Astrocyte (in vitro differentiated cells and primary cell): ENCODE data around the gene SPANXN5.
"Not testable (repeated sequence)": the region's sequence is repeated elsewhere in the genome, so short reads cannot be mapped to it uniquely, and the experiment has no call there.

Experiments used
- EZH2 ChIP-seq: IDR thresholded peaks from 2 replicates; pipeline ENCODE4 v1.6.1; 2012; ENCODE audit warnings: mild to moderate bottlenecking, low read length, inconsistent platforms; ENCODE audit not compliant: insufficient read depth
- TF ChIP-seq, protein P1 (sequence below): IDR thresholded peaks from 2 replicates; pipeline ENCODE4 v1.5.1; 2011; ENCODE audit warnings: low read depth, mild to moderate bottlenecking, inconsistent platforms, low read length, moderate library complexity; ENCODE audit not compliant: insufficient read depth

DNA sequence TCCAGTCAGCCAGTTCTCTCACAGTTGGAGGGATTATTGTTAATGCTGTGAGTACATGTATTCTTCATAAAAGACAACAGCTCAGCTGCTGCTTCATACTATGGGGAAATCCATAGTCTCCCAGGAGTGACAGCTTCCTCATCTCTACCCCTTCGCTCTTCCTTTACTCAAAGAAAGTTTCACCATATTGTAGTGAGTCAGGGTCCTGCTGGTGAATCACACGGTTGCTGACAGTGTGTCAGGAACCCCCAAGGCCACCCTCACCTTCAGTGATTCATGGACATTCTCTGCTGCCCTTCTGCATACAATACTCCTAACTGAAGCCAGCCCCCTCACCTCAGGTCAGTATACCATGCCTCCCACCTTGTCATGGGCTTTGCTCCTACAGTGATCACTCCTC lies 7.6 kb upstream of the SPANXN5 start:
- TF ChIP-seq, protein P1, sequence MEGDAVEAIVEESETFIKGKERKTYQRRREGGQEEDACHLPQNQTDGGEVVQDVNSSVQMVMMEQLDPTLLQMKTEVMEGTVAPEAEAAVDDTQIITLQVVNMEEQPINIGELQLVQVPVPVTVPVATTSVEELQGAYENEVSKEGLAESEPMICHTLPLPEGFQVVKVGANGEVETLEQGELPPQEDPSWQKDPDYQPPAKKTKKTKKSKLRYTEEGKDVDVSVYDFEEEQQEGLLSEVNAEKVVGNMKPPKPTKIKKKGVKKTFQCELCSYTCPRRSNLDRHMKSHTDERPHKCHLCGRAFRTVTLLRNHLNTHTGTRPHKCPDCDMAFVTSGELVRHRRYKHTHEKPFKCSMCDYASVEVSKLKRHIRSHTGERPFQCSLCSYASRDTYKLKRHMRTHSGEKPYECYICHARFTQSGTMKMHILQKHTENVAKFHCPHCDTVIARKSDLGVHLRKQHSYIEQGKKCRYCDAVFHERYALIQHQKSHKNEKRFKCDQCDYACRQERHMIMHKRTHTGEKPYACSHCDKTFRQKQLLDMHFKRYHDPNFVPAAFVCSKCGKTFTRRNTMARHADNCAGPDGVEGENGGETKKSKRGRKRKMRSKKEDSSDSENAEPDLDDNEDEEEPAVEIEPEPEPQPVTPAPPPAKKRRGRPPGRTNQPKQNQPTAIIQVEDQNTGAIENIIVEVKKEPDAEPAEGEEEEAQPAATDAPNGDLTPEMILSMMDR, result not testable (repeated sequence)
- TF ChIP-seq EZH2, result not testable (repeated sequence)
